ENCODE measurements around the gene DNAJC7. TPM values are rescaled to one million over a fixed set of nuclear protein-coding genes. Genes with fewer than 3 reads are reported as not detected.

Gene DNAJC7
- total RNA-seq, 1 donor from 2014 or later: 92.5 TPM

GRCh38 chr17:41939693-41940090 is 77.5 kb downstream of the DNAJC7 start:
- H3K4me3 ChIP-seq: no peak overlapping the region
- no peaks in the 10 kb centered on the region for H3F3A ChIP-seq (ENCODE audit: low read depth)
- no peaks in the 10 kb centered on the region for H3K27me3 ChIP-seq
- H3K79me2 ChIP-seq (ENCODE audit: low read depth): no peaks in the 10 kb centered on the region
- H3K4me1 ChIP-seq: no peaks in the 10 kb centered on the region
- no peak overlapping the region for H3K27ac Mint-ChIP-seq
- H2AFZ ChIP-seq (replicated peaks): no peak overlapping the region
- H3K9me3 Mint-ChIP-seq: no peaks in the 10 kb centered on the region
- H3K27ac ChIP-seq: no peak overlapping the region
- DNase-seq (ENCODE audit: low spot score): no peak
- H3K9ac ChIP-seq: no peak overlapping the region
- no peaks in the 10 kb centered on the region for H3K9me3 ChIP-seq (ENCODE audit: low read depth)
- no peaks in the 10 kb centered on the region for H3K27me3 Mint-ChIP-seq (ENCODE audit: insufficient read depth, low read depth)
- peaks cover 6% of the 10 kb centered on the region for H3K36me3 Mint-ChIP-seq
- H3K4me2 ChIP-seq: no peak overlapping the region
- TF ChIP-seq EZH2 (IDR thresholded peaks at IDR 0.05) (no peak), CTCF (IDR thresholded peaks at IDR 0.05) (no peak)
- H3K4me1 Mint-ChIP-seq: peaks cover 8% of the 10 kb centered on the region
- no peaks in the 10 kb centered on the region for H4K20me1 ChIP-seq (ENCODE audit: low read depth)
- no peak overlapping the region for H3K4me3 Mint-ChIP-seq
- no peaks in the 10 kb centered on the region for H3K36me3 ChIP-seq

GRCh38 chr17:41939044-41939692 is 78.1 kb downstream of the DNAJC7 start:
- no peak for DNase-seq (ENCODE audit: low spot score)
- Histone ChIP-seq H3K27me3 (no peaks in the 10 kb centered on the region), H3K4me2 (no peak overlapping the region), H3K27ac (no peak overlapping the region), H3K9ac (no peak overlapping the region), H3K9me3 (ENCODE audit: low read depth) (no peaks in the 10 kb centered on the region), H3K4me1 (no peaks in the 10 kb centered on the region), H2AFZ (replicated peaks) (no peak overlapping the region), H4K20me1 (ENCODE audit: low read depth) (no peaks in the 10 kb centered on the region), H3K36me3 (no peaks in the 10 kb centered on the region), H3F3A (ENCODE audit: low read depth) (no peaks in the 10 kb centered on the region), H3K79me2 (ENCODE audit: low read depth) (no peaks in the 10 kb centered on the region), H3K4me3 (no peak overlapping the region)
- no peaks in the 10 kb centered on the region for H3K9me3 Mint-ChIP-seq
- peaks cover 8% of the 10 kb centered on the region for H3K36me3 Mint-ChIP-seq
- no peak overlapping the region for H3K4me3 Mint-ChIP-seq
- no peak overlapping the region for H3K27ac Mint-ChIP-seq
- TF ChIP-seq EZH2 (IDR thresholded peaks at IDR 0.05) (no peak), CTCF (IDR thresholded peaks at IDR 0.05) (no peak), EZH2phosphoT487 (IDR thresholded peaks at IDR 0.05) (no peak)
- H3K4me1 Mint-ChIP-seq: peaks cover 8% of the 10 kb centered on the region
- no peaks in the 10 kb centered on the region for H3K27me3 Mint-ChIP-seq (ENCODE audit: insufficient read depth, low read depth)

- H2AFZ ChIP-seq (replicated peaks): no peak overlapping the region
- no peak overlapping the region for H3K4me2 ChIP-seq
- no peaks in the 10 kb centered on the region for H3K9me3 ChIP-seq (ENCODE audit: low read depth)
- Mint-ChIP-seq H3K27ac (no peak overlapping the region), H3K4me3 (no peak overlapping the region), H3K9me3 (no peaks in the 10 kb centered on the region), H3K27me3 (ENCODE audit: insufficient read depth, low read depth) (no peaks in the 10 kb centered on the region), H3K36me3 (peaks cover 8% of the 10 kb centered on the region), H3K4me1 (peaks cover 8% of the 10 kb centered on the region)
- no peak overlapping the region for H3K27ac ChIP-seq
- H3K4me1 ChIP-seq: no peaks in the 10 kb centered on the region
- no peaks in the 10 kb centered on the region for H3K79me2 ChIP-seq (ENCODE audit: low read depth)
- no peak overlapping the region for H3K9ac ChIP-seq
- no peaks in the 10 kb centered on the region for H4K20me1 ChIP-seq (ENCODE audit: low read depth)
- H3K36me3 ChIP-seq: no peaks in the 10 kb centered on the region
- DNase-seq (ENCODE audit: low spot score): no peak
- TF ChIP-seq EZH2 (IDR thresholded peaks at IDR 0.05) (no peak), EZH2phosphoT487 (IDR thresholded peaks at IDR 0.05) (no peak), CTCF (IDR thresholded peaks at IDR 0.05) (no peak)
- H3F3A ChIP-seq (ENCODE audit: low read depth): no peaks in the 10 kb centered on the region
- H3K27me3 ChIP-seq: no peaks in the 10 kb centered on the region
- no peak overlapping the region for H3K4me3 ChIP-seq
Measured at GRCh38 chr17:41937970-41938954, 79.0 kb downstream of the DNAJC7 start.

Measured in neural progenitor cell (in vitro differentiated cells).